DMS153 (cell line): ENCODE results near the gene SLAMF7.

ENCODE experiments used
- DNase-seq: peaks from one replicate; lab custom pipeline; 2025; lab: John Stamatoyannopoulos, UW

SLAMF7 gene

GRCh38 chr1:160745551-160745950 is 6.5 kb downstream of the SLAMF7 start:
- DNase-seq, result no peak

DNA sequence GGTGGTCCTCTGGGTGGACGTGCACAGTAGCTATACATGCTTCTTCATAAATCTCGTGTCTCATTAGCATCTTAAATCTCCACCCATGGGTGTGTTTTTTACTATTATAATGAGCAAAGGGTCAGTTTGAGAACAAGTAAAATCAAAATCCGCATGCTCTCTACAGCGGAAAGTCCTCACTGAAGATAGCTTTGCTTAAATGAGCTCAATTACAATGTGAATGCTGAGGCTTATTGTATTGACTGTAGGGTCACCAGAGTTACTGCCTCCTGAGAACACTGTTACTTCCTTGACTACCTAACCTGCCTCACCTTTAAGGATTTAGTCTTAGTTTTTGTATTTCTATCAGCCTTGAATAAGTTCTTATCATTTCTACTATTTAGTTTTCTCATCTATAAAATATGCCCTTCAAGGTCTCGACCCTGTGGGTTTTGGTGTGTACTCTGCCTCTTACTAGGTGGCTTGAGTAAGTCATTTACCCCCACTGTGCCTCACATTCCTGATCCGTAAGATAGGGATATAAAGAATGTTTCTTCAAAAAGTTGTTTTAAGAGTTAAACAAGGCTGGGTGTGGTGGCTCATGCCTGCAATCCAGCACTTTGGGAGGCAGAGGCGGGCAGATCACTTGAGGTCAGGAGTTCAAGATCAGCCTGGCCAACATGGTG is 7.9 kb downstream of the SLAMF7 start:
- no peak for DNase-seq

- DNase-seq, result no peak
Measured at GRCh38 chr1:160747717-160748116, 8.7 kb downstream of the SLAMF7 start.

GRCh38 chr1:160748181-160748877 is 9.3 kb downstream of the SLAMF7 start:
- DNase-seq, result no peak

GRCh38 chr1:160748878-160749269 is 9.8 kb downstream of the SLAMF7 start:
- DNase-seq, result no peak

DNA sequence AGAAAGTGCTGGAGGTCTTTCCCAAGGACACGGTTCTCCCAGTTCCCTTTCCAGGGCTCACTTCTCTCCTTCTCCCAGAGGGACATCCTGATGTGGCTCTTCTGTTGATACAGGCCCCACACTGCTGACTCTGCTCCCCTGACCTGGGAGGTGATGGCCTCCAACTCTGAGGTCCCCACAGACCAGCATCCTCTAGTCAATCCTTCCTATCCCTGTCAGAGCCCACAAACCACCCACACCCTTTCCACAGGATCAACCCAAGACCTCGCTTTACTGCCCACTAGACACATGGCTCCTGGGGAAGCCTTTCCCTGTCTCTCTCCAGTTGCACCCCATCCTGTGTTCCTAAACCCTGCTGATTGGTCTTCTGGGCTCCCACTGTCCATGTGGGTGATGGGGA is 11.6 kb downstream of the SLAMF7 start:
- DNase-seq, result no peak

- no peak for DNase-seq
Measured at GRCh38 chr1:160752406-160752805, 13.4 kb downstream of the SLAMF7 start.

DNA sequence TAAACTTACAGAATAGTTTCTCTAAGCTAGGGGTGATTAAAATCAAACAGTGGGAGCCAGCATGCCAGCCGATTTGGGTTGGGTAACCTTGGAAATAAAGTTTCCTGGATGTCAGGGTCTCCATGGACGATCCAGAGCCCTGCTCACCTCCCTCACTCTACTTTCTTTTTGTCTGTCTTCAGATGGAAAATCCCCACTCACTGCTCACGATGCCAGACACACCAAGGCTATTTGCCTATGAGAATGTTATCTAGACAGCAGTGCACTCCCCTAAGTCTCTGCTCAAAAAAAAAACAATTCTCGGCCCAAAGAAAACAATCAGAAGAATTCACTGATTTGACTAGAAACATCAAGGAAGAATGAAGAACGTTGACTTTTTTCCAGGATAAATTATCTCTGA is 13.9 kb downstream of the SLAMF7 start:
- no peak for DNase-seq

- DNase-seq, result no peak
Measured at GRCh38 chr1:160753594-160753993, 14.5 kb downstream of the SLAMF7 start.

DNA sequence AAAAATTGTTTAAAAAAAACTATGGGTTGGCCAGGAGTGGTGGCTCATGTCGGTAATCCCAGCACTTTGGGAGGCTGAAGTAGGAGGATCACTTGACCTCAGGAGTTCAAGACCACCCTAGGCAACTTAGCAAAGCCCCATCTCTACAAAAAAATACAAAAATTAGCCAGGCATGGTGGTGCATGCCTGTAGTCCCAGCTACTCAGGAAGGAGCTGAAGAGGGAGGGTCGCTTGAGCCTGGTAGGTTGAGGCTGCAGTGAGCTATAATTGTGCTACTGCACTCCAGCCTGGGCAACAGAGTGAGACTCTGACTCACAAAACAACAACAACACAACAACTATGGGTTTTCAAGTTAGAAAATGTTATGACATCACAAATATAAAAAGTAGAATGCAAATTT is 16.4 kb downstream of the SLAMF7 start:
- no peak for DNase-seq

DNA sequence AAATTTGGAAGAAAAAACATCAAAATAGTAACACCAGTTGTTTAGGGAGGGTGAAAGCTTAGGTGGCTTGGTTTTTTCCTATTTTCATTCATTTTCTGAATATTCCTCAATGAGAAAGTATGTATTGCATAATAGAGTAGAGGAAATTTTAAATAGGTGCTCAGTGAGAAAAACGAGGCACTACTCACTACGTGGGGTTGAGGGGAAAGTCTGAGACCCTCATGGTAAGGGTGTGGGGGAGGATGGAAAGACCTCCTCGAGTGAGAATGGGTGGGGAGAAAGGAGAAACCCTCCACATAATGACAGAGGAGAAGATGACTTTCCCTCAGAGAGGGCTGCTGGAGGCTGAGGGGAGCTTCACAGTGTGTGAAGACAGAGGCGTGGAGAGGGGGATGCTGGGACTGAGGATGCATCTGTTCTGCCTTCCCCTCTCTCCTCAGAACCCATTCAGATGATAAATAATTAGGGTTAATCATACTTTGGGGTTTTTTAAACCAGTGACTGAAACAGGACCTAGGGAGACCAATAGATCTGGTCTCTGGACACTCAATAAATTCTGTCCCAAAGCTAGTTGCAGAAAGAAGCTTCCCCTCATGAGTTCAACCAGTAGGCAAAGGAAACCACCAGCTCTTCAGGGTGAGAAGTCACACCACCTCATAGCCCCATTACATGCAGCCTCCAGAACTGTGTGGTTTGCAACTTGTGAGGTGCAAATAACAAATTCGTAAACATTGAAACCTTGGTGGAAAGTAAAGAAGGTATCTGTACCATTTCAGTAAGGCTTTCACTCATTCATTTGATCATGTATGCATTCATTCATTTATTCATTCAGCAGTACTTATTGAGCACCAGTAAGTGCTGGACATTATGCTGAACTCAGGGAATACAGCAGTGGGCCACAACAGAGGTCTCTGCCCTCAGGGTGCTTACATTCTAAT is 17.1 kb downstream of the SLAMF7 start:
- no peak for DNase-seq

DNA sequence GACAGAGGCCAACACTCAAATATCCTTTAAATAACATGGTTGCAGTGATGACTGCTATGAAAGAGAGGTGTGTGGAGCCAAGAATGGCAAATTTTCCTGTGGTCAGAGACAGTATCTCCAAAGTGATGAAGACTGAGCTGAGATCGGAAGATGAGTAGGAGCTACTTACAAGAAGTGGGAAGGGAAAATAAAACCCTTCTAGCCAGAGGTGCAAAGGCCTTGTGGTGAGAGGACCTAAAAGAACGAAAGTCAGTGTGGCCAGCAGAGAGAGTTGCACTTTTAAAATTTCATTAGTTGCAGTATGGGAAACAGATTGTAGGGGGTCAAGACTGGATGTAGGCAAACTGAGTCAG is 17.8 kb downstream of the SLAMF7 start:
- no peak for DNase-seq

DNA sequence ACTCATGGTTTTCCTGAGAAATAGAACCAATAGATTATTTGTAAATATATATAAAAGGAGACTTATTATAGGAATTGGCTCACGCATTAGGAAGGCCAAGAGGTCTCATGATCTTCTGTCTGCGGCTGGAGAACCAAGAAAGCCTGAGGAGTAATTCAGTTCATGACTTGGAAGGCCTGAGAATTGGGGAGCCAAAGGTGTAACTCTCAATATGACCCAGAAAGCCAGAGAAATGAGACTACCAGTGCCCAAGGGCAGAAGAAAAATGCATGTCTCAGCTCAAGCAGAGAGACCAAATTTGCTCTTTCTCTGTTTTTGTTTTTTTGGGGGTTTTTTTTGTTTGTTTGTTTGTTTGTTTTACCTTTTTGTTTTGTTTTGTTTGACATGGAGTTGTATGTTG is 19.5 kb downstream of the SLAMF7 start:
- no peak for DNase-seq

GRCh38 chr1:160759740-160760139 is 20.7 kb downstream of the SLAMF7 start:
- no peak for DNase-seq

DNA sequence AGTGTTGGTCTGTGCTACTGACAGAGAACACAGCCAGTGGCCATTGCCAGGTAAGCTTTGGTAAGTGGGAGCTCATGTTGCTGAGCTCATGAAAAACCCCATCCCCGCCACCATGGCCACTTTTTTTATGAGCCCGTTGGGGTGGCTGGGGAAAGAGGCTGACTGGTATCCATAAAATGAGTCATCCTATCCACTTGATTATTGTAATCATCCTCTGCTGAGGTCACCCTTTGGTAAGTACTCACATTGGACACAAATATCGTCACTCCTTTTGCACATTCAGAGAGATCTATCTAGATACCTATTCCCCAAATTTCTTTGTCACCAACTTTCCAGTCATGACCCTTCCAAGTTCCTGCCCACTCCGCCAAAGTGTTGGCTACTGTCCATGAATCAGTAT is 22.0 kb downstream of the SLAMF7 start:
- no peak for DNase-seq

GRCh38 chr1:160761886-160762285 is 22.8 kb downstream of the SLAMF7 start:
- no peak for DNase-seq

DNA sequence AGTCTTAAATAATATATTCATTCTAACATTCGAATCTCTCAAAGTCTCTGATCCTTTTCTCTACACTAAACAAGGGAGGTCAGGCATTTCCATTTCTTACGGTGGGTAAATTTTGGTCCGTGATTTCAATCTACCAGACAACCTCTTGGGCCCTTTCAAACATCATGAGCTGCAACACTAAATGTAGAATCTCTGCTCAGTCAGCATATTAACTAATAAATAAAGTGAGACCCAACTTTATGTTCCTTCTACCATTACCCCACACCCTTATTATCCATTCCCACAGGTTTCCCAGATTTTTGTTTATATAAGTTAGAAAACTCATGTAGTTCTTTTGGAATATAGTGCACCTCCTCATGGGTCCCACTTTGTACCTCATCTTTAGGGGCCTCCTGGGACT is 24.9 kb downstream of the SLAMF7 start:
- DNase-seq, result no peak

- DNase-seq, result no peak
Measured at GRCh38 chr1:160767395-160768294, 28.6 kb downstream of the SLAMF7 start.

DNA sequence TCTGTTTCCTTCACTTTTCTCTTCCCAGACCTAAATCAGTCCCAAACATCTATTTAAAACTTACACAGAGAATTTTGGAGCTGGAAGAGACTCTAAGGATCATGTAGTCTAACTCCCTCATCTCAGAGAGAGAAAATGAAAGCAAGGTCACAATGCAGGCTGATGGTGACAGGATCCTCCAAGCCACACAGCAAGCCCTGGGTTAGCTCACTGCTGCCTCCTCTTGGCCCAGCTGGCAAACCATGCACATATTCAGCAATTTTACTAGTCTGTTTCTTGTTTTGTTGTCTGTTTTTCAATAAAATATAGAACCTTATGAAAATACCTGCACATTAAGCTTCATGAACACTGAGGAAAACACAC is 29.2 kb downstream of the SLAMF7 start:
- no peak for DNase-seq

DNA sequence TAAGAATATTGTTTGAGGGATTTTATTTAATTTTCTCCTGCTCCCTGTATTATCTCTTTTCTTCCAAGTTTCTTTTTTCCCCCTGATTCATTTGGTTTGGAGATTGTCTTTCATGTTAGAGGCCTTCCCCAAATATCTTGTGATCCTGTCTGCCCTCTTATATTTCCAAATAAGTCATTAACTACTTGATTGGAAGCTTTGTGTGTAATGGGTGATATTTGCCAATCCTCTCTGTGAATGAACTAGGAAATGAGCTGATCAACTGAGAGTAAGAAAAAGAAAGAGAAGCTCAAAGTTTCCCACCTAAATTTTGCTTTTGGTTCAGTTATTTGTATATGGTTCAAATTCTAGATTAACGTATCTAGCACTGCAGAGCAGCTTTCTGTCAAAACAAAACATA is 33.3 kb downstream of the SLAMF7 start:
- DNase-seq, result no peak

DNA sequence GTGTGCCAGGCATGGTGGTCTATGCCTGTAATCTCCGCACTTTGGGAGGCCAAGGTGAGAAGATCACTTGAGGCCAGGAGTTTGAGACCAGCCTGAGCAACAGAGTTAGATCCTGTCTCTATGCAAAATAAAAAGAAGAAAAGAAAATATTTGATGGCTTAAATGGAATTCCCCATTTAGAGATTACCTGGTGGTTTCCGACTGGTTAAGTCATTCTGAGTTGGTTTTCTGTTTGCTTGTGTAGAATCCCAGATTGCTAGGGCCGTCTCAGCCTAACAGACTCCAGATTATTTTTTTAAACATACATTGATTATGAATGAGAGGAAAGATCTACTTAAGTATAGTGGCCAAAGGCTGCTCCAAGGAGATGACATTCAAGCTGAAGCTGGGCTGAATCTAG is 34.0 kb downstream of the SLAMF7 start:
- no peak for DNase-seq
